Thyroid gland (tissue), 4 donors: ENCODE measurements around the gene NSA2.

Experiments
- POLR2A ChIP-seq, 2 donors: fragments of 450-650 bp; IDR thresholded peaks; one replicate each; pipeline ENCODE4 v1.6.1; 2017; ENCODE audit warnings: antibody characterized with exemption in 2 of 2, mild to moderate bottlenecking in 2 of 2, moderate library complexity in 1 of 2
- TF ChIP-seq, protein P1 (sequence below), 6 experiments: fragments of 200-600 bp in 3 of 6; fragments of 450-650 bp in 3 of 6; sonication (generic) in 3 of 6; IDR thresholded peaks; one replicate each; pipeline ENCODE4 v1.5.1; 2016 to 2019; ENCODE audit warnings: antibody characterized with exemption in 6 of 6, mild to moderate bottlenecking in 2 of 6, inconsistent platforms in 1 of 6, moderate library complexity in 1 of 6

DNA sequence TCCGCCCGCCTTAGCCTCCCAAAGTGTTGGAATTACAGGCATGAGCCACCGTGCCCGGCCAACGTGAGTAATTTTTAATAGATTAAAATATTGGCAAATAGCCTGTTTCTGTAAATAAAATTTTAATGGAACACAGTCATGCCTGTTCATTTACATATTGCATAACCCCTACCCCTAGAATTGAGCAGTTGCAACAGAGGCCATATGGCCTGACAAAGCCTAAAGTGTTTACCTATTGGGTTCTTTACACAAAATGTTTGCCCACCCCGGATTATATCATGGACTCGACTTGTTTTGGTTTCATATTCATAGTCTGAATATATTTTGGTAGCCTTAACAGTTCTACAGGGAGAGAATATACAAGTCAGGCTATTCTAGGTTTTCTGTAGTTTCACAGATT lies 5.3 kb downstream of the NSA2 start:
- TF ChIP-seq, protein P1, sequence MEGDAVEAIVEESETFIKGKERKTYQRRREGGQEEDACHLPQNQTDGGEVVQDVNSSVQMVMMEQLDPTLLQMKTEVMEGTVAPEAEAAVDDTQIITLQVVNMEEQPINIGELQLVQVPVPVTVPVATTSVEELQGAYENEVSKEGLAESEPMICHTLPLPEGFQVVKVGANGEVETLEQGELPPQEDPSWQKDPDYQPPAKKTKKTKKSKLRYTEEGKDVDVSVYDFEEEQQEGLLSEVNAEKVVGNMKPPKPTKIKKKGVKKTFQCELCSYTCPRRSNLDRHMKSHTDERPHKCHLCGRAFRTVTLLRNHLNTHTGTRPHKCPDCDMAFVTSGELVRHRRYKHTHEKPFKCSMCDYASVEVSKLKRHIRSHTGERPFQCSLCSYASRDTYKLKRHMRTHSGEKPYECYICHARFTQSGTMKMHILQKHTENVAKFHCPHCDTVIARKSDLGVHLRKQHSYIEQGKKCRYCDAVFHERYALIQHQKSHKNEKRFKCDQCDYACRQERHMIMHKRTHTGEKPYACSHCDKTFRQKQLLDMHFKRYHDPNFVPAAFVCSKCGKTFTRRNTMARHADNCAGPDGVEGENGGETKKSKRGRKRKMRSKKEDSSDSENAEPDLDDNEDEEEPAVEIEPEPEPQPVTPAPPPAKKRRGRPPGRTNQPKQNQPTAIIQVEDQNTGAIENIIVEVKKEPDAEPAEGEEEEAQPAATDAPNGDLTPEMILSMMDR (IDR thresholded peaks at IDR 0.05) = no peak
- no peak for TF ChIP-seq POLR2A (IDR thresholded peaks at IDR 0.05)
